HCT116 (cell line): Measurements from ENCODE around the gene ZNF536.

Experiments
- CEBPB ChIP-seq: IDR thresholded peaks from 2 replicates; pipeline ENCODE4 v1.6.1; 2012; ENCODE audit warnings: low read depth
- EZH2 ChIP-seq: fragments of 200-600 bp; sonication (generic); IDR thresholded peaks from 2 replicates; pipeline ENCODE4 v1.6.1; 2017; ENCODE audit warnings: antibody characterized with exemption, mixed run types
- JUND ChIP-seq: IDR thresholded peaks from 2 replicates; pipeline ENCODE4 v1.6.1; 2012
- POLR2A ChIP-seq: IDR thresholded peaks from 2 replicates; pipeline ENCODE4 v1.7.0; 2011; ENCODE audit warnings: borderline replicate concordance; ENCODE audit not compliant: insufficient read depth, insufficient read length; ENCODE audit errors: extremely low read depth
- POLR2AphosphoS5 ChIP-seq: IDR thresholded peaks from 2 replicates; pipeline ENCODE4 v1.6.1; 2011; ENCODE audit warnings: mild to moderate bottlenecking, low read depth, low read length, moderate library complexity
- SIN3A ChIP-seq: IDR thresholded peaks from 2 replicates; pipeline ENCODE4 v1.6.1; 2012; ENCODE audit warnings: low read depth
- TF ChIP-seq, protein P1 (sequence below): IDR thresholded peaks from 2 replicates; pipeline ENCODE4 v1.6.1; 2012
- TF ChIP-seq, protein P2 (sequence below), 3 experiments: fragments of 200-600 bp in 1 of 3; sonication (generic) in 1 of 3; IDR thresholded peaks in 2 of 3; conservative IDR thresholded peaks in 1 of 3; 2 replicates each; pipeline ENCODE4 v1.5.1; 2012 to 2017; ENCODE audit warnings: low read depth in 2 of 3, low read length in 2 of 3, antibody characterized with exemption in 1 of 3, borderline replicate concordance in 1 of 3, control low read depth in 1 of 3, mild to moderate bottlenecking in 1 of 3, mixed read lengths in 1 of 3, mixed run types in 1 of 3, moderate library complexity in 1 of 3; ENCODE audit not compliant: insufficient read depth in 1 of 3

DNA sequence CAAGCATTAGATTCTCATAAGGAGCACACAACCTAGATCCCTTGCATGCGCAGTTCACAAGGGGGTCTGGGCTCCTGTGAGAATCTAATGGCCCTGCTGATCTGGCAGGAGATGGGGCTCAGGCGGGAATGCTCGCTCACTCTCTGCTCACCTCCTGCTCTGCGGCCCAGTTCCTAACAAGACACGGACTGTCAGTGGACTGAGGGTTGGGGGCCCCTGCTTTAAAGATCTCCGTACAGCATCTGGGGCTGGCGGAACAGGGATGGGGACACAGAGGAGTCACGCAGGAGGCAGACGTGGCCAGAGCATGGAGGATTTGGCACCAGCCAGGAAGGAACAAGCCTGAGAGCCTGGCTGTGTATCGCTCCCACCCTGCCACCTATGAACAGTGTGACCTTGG lies 37.3 kb upstream of the ZNF536 start:
- TF ChIP-seq, protein P1, sequence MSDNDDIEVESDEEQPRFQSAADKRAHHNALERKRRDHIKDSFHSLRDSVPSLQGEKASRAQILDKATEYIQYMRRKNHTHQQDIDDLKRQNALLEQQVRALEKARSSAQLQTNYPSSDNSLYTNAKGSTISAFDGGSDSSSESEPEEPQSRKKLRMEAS, result no peak
- TF ChIP-seq EZH2 (no peak), SIN3A (no peak), POLR2AphosphoS5 (no peak), JUND (no peak), CEBPB (no peak), POLR2A (no peak)
- TF ChIP-seq, protein P2, sequence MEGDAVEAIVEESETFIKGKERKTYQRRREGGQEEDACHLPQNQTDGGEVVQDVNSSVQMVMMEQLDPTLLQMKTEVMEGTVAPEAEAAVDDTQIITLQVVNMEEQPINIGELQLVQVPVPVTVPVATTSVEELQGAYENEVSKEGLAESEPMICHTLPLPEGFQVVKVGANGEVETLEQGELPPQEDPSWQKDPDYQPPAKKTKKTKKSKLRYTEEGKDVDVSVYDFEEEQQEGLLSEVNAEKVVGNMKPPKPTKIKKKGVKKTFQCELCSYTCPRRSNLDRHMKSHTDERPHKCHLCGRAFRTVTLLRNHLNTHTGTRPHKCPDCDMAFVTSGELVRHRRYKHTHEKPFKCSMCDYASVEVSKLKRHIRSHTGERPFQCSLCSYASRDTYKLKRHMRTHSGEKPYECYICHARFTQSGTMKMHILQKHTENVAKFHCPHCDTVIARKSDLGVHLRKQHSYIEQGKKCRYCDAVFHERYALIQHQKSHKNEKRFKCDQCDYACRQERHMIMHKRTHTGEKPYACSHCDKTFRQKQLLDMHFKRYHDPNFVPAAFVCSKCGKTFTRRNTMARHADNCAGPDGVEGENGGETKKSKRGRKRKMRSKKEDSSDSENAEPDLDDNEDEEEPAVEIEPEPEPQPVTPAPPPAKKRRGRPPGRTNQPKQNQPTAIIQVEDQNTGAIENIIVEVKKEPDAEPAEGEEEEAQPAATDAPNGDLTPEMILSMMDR (IDR thresholded peaks at IDR 0.05 in 2 of 3, conservative IDR thresholded peaks at IDR 0.05 in 1 of 3; ENCODE audit: borderline replicate concordance in 1 of 3, insufficient read depth in 1 of 3, low read depth in 2 of 3, low read length in 2 of 3), result no peak
